PC-3 (cell line): ENCODE data around the gene AKNA. TPM values are rescaled to one million over a fixed set of nuclear protein-coding genes. Genes with fewer than 3 reads are reported as not detected.

ENCODE experiments used
- ATAC-seq: fragments of 200-7000 bp; cut with Tn5 transposase; 2 replicates; pipeline ENCODE4 v1.9.1; 2020; ENCODE audit warnings: mild to moderate bottlenecking, moderate library complexity
- BruUV-seq: library from RNA; stranded (reverse); fragments of 400-500 nt; replicated peaks from 2 replicates; lab custom pipeline; 2021; lab: Mats Ljungman, UMichigan
- CTCF ChIA-PET: fragments of 300-600 bp; sonication (Branson Sonifier 250); formaldehyde crosslinking; loops from one replicate; lab custom pipeline; 2022; ENCODE audit warnings: antibody characterized with exemption; lab: Charles Lee
- POLR2A ChIA-PET: fragments of 300-600 bp; sonication (Branson Sonifier 250); formaldehyde crosslinking; loops from one replicate; lab custom pipeline; 2022; ENCODE audit warnings: antibody characterized with exemption; ENCODE audit not compliant: unreplicated experiment; lab: Charles Lee
- DNase-seq: peaks from one replicate; pipeline ENCODE4 v3.0.0-alpha.2; 2015
- H2AFZ ChIP-seq: fragments of 300-600 bp; sonication (generic); 2 replicates; pipeline ENCODE4 v1.6.0; 2016; ENCODE audit warnings: antibody characterized with exemption, low read length
- H3F3A ChIP-seq: fragments of 300-600 bp; sonication (generic); one replicate; pipeline ENCODE4 v1.6.0; 2017; ENCODE audit warnings: antibody characterized with exemption, low read length, control low read depth, mild to moderate bottlenecking; ENCODE audit not compliant: unreplicated experiment
- H3K27ac ChIP-seq: fragments of 300-600 bp; sonication (generic); 2 replicates; pipeline ENCODE4 v1.5.1; 2016; ENCODE audit warnings: mild to moderate bottlenecking, low read length
- H3K27me3 ChIP-seq: fragments of 300-600 bp; sonication (generic); 2 replicates; pipeline ENCODE4 v1.6.1; 2016; ENCODE audit warnings: low read length, mixed read lengths
- H3K36me3 ChIP-seq: fragments of 300-600 bp; sonication (generic); 2 replicates; pipeline ENCODE4 v1.6.1; 2016; ENCODE audit warnings: low read depth, mixed run types, low read length, mixed read lengths
- H3K4me1 ChIP-seq: fragments of 300-600 bp; sonication (generic); 2 replicates; pipeline ENCODE4 v1.5.1; 2016; ENCODE audit warnings: low read length; ENCODE audit not compliant: insufficient read depth
- H3K4me2 ChIP-seq: fragments of 300-600 bp; sonication (generic); 2 replicates; pipeline ENCODE4 v1.6.0; 2016; ENCODE audit warnings: low read length
- H3K4me3 ChIP-seq: fragments of 300-600 bp; sonication (generic); 2 replicates; pipeline ENCODE4 v1.5.1; 2016; ENCODE audit warnings: mild to moderate bottlenecking, low read length, mixed read lengths
- H3K79me2 ChIP-seq: fragments of 300-600 bp; sonication (generic); 2 replicates; pipeline ENCODE4 v1.6.1; 2017; ENCODE audit warnings: low read length, mixed read lengths
- H3K9ac ChIP-seq: fragments of 300-600 bp; sonication (generic); 2 replicates; pipeline ENCODE4 v1.6.0; 2016; ENCODE audit warnings: mild to moderate bottlenecking, low read length
- H3K9me2 ChIP-seq: fragments of 300-600 bp; sonication (generic); replicated peaks from 2 replicates; pipeline ENCODE4 v1.6.1; 2016; ENCODE audit warnings: mixed run types, low read length, mixed read lengths
- H3K9me3 ChIP-seq: fragments of 300-600 bp; sonication (generic); 2 replicates; pipeline ENCODE4 v1.6.1; 2016; ENCODE audit warnings: low read length, mixed read lengths
- H4K20me1 ChIP-seq: fragments of 300-600 bp; sonication (generic); 2 replicates; pipeline ENCODE4 v1.6.1; 2016; ENCODE audit warnings: low read length, mixed read lengths
- EZH2 ChIP-seq: fragments of 300-600 bp; sonication (generic); IDR thresholded peaks from one replicate; pipeline ENCODE4 v1.6.1; 2017; ENCODE audit warnings: antibody characterized with exemption, mild to moderate bottlenecking, low read length; ENCODE audit not compliant: unreplicated experiment
- EZH2phosphoT487 ChIP-seq: fragments of 300-600 bp; sonication (generic); IDR thresholded peaks from 2 replicates; pipeline ENCODE4 v1.6.1; 2018; ENCODE audit warnings: mild to moderate bottlenecking, antibody characterized with exemption, low read length, borderline replicate concordance
- intact Hi-C: fragments of 100-400 bp; cut with micrococcal nuclease; formaldehyde crosslinking; loops from 2 replicates; pipeline ENCODE4 v1.9.0; 2023
- total RNA-seq: library from RNA; depleted of rRNA; stranded (reverse); fragments of >200 nt; gene quantifications from 2 replicates; pipeline ENCODE4 v1.2.3, GENCODE V29; 2014
- TF ChIP-seq, protein P1 (sequence below): fragments of 300-600 bp; sonication (generic); conservative IDR thresholded peaks from 2 replicates; pipeline ENCODE4 v1.5.1; 2017; ENCODE audit warnings: antibody characterized with exemption, low read depth, mild to moderate bottlenecking, low read length

Gene AKNA
- total RNA-seq, 1 experiment from 2014 or later, result 9.1 TPM

DNA sequence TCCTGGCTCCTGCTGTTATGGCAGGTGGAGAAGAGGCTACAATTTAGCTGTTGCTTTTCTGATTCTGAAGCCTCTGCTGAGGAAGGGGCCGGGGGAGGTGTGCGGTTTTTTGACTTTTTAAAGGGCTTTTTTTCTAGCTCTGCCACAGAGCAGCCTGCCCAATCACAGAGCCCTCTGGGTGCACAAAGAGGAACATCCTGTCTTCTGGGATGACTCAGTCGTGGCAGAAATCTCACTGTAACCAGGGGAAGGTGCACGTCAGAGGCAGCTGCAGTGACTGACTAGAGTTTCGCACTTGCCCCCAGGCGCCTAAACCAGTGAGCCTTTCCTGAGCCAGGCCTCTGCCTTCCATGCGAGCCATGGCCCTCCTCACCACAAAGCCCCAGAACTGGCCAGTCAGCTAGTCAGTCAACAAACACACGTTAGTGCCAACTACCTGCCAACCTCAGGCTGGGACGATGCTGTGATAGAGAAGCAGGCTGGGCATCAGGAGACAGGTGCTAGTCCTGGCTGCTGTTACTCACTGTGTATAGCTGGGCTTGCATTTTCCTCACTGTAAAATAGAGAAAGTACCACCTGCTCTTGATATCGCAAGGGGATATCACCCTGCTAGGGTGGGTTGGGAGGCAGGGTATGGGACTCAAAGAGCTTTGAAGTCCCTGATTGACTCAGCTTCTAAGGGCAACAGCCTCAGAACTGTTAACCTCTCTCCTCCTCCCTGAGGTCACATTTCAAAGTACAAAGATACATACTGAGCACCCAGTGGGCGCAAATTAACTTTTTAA lies 2.2 kb downstream of the AKNA start:
- no peaks in the 10 kb centered on the region for H3F3A ChIP-seq
- H3K27me3 ChIP-seq, result no peaks in the 10 kb centered on the region
- peak overlapping the region; percentile 70 for H3K9ac ChIP-seq
- H3K4me1 ChIP-seq, result peaks cover 19% of the 10 kb centered on the region
- TF ChIP-seq EZH2, result no peak
- TF ChIP-seq, protein P1, sequence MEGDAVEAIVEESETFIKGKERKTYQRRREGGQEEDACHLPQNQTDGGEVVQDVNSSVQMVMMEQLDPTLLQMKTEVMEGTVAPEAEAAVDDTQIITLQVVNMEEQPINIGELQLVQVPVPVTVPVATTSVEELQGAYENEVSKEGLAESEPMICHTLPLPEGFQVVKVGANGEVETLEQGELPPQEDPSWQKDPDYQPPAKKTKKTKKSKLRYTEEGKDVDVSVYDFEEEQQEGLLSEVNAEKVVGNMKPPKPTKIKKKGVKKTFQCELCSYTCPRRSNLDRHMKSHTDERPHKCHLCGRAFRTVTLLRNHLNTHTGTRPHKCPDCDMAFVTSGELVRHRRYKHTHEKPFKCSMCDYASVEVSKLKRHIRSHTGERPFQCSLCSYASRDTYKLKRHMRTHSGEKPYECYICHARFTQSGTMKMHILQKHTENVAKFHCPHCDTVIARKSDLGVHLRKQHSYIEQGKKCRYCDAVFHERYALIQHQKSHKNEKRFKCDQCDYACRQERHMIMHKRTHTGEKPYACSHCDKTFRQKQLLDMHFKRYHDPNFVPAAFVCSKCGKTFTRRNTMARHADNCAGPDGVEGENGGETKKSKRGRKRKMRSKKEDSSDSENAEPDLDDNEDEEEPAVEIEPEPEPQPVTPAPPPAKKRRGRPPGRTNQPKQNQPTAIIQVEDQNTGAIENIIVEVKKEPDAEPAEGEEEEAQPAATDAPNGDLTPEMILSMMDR, result 0 out of 2 replicates have a peak, but pooled peaks have one; percentile 11
- no peak for TF ChIP-seq EZH2phosphoT487
- intact Hi-C loops, result no loop called here
- peak; percentile 98 for ATAC-seq
- H3K27ac ChIP-seq, result peak overlapping the region; percentile 91
- H2AFZ ChIP-seq, result no peak overlapping the region
- no TSS peak for BruUV-seq
- H3K36me3 ChIP-seq, result no peaks in the 10 kb centered on the region
- no peaks in the 10 kb centered on the region for H3K9me3 ChIP-seq
- ChIA-PET POLR2A (no interaction called here), CTCF (interaction anchor here (1.5 kb wide), 1 partner anchor 80 kb away, joined by 3 read pairs; no protein-coding TSS in a partner anchor)
- no peaks in the 10 kb centered on the region for H3K9me2 ChIP-seq
- no peaks in the 10 kb centered on the region for H3K79me2 ChIP-seq
- H3K4me3 ChIP-seq, result peak overlapping the region; percentile 39; the same call in 1 of the 2 replicates
- no peaks in the 10 kb centered on the region for H4K20me1 ChIP-seq
- DNase-seq, result peak; percentile 87
- H3K4me2 ChIP-seq, result peak overlapping the region; percentile 73

DNA sequence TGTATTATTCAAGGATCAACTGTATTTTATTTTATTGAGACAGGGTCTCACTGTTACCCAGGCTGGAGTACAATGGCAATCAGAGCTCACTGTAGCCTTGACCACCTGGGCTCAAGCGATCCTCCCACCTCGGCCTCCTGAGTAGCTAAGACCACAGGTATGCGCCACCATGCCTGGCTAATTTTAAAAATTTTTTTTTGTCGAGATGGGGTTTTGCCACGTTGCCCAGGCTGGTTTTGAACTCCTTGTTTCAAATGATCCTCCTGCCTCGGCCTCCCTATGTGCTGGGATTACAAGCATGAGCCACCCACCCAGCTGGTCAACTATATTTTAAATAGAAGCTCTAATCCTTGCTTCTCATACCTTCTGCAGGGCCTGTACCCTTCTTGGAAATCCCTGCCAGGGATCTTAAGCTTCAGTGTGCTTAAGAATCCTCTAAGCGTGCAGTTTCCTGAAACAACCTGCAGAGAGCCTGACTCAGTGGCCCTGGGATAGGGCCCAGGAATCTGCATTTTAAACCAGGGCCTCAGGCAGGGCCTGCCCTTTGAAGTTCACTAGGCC lies 2.9 kb downstream of the AKNA start:
- peak overlapping the region; percentile 91 for H3K27ac ChIP-seq
- CTCF ChIA-PET, result interaction anchor here (1.5 kb wide), 1 partner anchor 79 kb away, joined by 3 read pairs; no protein-coding TSS in a partner anchor
- no peaks in the 10 kb centered on the region for H3K36me3 ChIP-seq
- H3K9me3 ChIP-seq, result no peaks in the 10 kb centered on the region
- no peak for TF ChIP-seq EZH2
- TF ChIP-seq, protein P1, result no peak
- no peak for TF ChIP-seq EZH2phosphoT487
- H3K79me2 ChIP-seq, result no peaks in the 10 kb centered on the region
- no peaks in the 10 kb centered on the region for H3K27me3 ChIP-seq
- POLR2A ChIA-PET, result no interaction called here
- BruUV-seq, result no TSS peak
- no peak for DNase-seq
- H4K20me1 ChIP-seq, result no peaks in the 10 kb centered on the region
- peak overlapping the region; percentile 73 for H3K4me2 ChIP-seq
- H3K4me3 ChIP-seq, result peak overlapping the region; percentile 39; the same call in 1 of the 2 replicates
- H2AFZ ChIP-seq, result no peak overlapping the region
- H3K4me1 ChIP-seq, result peaks cover 19% of the 10 kb centered on the region
- H3F3A ChIP-seq, result no peaks in the 10 kb centered on the region
- ATAC-seq, result peak; percentile 25
- H3K9ac ChIP-seq, result peak overlapping the region; percentile 70
- intact Hi-C loops, result no loop called here
- H3K9me2 ChIP-seq, result no peaks in the 10 kb centered on the region

DNA sequence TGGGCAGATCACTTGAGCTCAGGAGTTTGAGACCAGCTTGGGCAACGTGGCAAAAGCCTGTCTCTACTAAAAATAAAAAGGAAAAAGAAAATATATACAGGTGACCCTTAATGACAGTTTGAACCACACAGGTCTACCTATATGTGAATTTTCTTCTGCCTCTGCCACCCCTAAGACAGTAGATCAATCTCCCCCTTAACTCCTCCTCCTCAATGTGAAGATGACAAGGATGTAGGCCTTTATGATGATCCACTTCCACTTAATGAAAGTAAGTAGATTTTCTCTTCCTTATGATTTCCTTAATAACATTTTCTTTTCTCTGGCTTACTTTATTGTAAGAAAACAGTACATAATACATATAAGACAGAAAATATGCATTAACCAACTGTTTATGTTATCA lies 3.4 kb downstream of the AKNA start:
- no peaks in the 10 kb centered on the region for H3F3A ChIP-seq
- no peaks in the 10 kb centered on the region for H3K9me2 ChIP-seq
- no peaks in the 10 kb centered on the region for H4K20me1 ChIP-seq
- no peaks in the 10 kb centered on the region for H3K27me3 ChIP-seq
- H3K9ac ChIP-seq, result 0 out of 2 replicates have a peak overlapping the region, but pooled peaks have one; percentile 70
- H3K79me2 ChIP-seq, result no peaks in the 10 kb centered on the region
- TF ChIP-seq EZH2 (no peak), EZH2phosphoT487 (no peak)
- TF ChIP-seq, protein P1, result no peak
- H3K36me3 ChIP-seq, result no peaks in the 10 kb centered on the region
- CTCF ChIA-PET, result no interaction called here
- BruUV-seq, result no TSS peak
- no peak overlapping the region for H3K4me3 ChIP-seq
- POLR2A ChIA-PET, result no interaction called here
- intact Hi-C loops, result no loop called here
- DNase-seq, result no peak
- ATAC-seq, result no peak
- H3K4me1 ChIP-seq, result peaks cover 19% of the 10 kb centered on the region
- no peaks in the 10 kb centered on the region for H3K9me3 ChIP-seq
- H3K4me2 ChIP-seq, result no peak overlapping the region
- no peak overlapping the region for H2AFZ ChIP-seq
- H3K27ac ChIP-seq, result peak overlapping the region; percentile 91; the same call in 1 of the 2 replicates
